ENCODE measurements around the gene GHRL.

The GHRL gene

DNA sequence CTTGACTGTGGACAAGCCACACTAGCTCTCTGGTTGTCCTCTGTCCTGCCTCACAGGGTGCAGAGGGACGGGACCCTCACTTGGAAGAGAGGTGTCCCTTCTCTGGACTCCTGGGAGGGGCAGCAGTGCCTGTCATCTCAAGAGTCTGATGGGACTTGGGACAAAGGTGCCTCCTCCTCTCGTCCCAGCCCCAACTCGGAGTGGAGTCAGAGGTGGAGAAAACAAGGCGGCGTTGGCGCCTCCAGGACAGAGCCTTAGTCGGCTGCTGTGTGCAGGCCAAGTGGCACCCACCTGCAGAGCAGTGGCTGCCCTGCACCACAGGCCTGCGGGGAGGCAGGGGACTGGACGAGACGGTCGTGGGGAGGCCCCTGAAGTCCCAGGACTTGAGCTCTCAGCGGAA is 37.6 kb upstream of the GHRL start:
- ChIA-PET CTCF (interaction anchor here (0.9 to 2.0 kb wide), 2 partner anchors 10 to 14 kb away, joined by 3 to 8 read pairs; no protein-coding TSS in a partner anchor), POLR2A (interaction anchor here (0.8 kb wide), 1 partner anchor 9 kb away, joined by 4 read pairs; the partner anchor contains the start of gene SEC13)
- DNase-seq (ENCODE audit: low read depth, low spot score) = no peak
- H3K4me3 ChIP-seq (ENCODE audit: low read depth, low read length) = no peak overlapping the region
- no peak for TF ChIP-seq CTCF (IDR thresholded peaks at IDR 0.05; ENCODE audit: insufficient read depth, low read length, missing control alignments)

- ChIA-PET CTCF (interaction anchor here (2.0 kb wide), 1 partner anchor 15 kb away, joined by 8 read pairs; no protein-coding TSS in a partner anchor), POLR2A (interaction anchor here (0.8 kb wide), 1 partner anchor 8 kb away, joined by 4 read pairs; the partner anchor contains the start of gene SEC13)
- DNase-seq (ENCODE audit: low read depth, low spot score) = no peak
- H3K4me3 ChIP-seq (ENCODE audit: low read depth, low read length) = no peak overlapping the region
- TF ChIP-seq CTCF (IDR thresholded peaks at IDR 0.05; ENCODE audit: insufficient read depth, low read length, missing control alignments) = no peak
These were observed 36.8 kb upstream of the GHRL start for GRCh38 chr3:10329495-10330015.

DNA sequence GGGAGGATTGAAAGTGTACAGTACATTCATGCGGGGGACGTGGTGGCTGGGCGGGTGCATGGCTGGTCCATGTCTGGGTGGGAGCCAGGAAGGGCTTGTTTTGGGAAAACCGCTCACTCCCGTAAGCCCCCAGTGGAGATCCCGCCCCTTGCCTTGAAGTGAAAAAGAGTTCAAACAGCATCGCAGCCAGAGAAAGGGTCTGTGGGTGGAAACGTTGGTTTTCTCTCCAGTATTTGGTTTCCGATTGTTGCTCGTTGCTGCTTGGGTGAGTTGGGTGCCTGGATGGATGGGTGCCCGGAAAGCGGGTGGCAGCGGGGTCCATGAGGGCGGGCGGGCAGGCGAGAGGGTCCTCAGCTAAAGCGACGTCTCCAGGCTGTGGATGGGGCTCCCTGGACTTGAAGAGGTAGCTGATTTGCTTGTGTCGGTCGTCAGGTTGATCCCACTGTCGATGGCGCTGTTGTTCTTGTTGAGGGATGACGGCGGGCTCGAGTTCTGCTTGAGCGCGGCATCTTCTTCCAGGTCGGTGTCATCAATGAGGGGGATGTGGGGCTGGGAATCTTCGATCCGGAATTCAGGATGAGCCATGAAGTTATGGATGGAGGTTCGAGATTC is 35.8 kb upstream of the GHRL start:
- ChIA-PET POLR2A (interaction anchor here (0.6 kb wide), 1 partner anchor 535 kb away, joined by 3 read pairs; no protein-coding TSS in a partner anchor), CTCF (interaction anchor here (0.8 to 1.5 kb wide), 3 partner anchors 15 to 18 kb away, joined by 3 to 4 read pairs (median 3); no protein-coding TSS in a partner anchor)
- H3K4me3 ChIP-seq (ENCODE audit: low read depth, low read length) = no peak overlapping the region

GRCh38 chr3:10327592-10327991 is 34.8 kb upstream of the GHRL start:
- CTCF ChIA-PET = interaction anchor here (1.0 to 1.5 kb wide), 2 partner anchors 16 to 19 kb away, joined by 3 to 4 read pairs; no protein-coding TSS in a partner anchor
- TF ChIP-seq CTCF (IDR thresholded peaks at IDR 0.05; ENCODE audit: insufficient read depth, low read length, missing control alignments) = no peak
- H3K4me3 ChIP-seq (ENCODE audit: low read depth, low read length) = no peak overlapping the region
- no peak for DNase-seq (ENCODE audit: low read depth, low spot score)
- POLR2A ChIA-PET = no interaction called here

More for the DNA sequence above, 35.8 kb upstream of the GHRL start:
- no peak for TF ChIP-seq CTCF (IDR thresholded peaks at IDR 0.05; ENCODE audit: insufficient read depth, low read length, missing control alignments)
- no peak for DNase-seq (ENCODE audit: low read depth, low spot score)

DNA sequence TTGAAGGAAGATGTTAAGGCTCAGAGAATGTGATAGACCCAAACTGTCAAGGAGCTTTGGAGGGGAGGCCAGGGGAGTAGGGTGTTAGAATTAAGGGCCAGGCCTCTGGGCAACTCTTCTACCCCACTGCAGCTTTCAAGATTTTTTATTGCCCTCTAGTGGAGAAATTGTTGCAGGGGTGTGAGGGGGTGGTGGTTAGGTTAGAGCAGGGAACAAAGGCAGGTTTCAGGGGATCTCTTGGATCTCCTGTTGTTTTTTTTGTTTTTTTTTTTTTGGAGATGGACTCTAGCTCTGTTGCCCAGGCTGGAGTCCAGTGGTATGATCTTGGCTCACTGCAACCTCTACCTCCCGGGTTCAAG is 29.6 kb upstream of the GHRL start:
- TF ChIP-seq CTCF (IDR thresholded peaks at IDR 0.05; ENCODE audit: insufficient read depth, low read length, missing control alignments) = no peak
- no peak for DNase-seq (ENCODE audit: low read depth, low spot score)
- H3K4me3 ChIP-seq (ENCODE audit: low read depth, low read length) = no peak overlapping the region
- CTCF ChIA-PET = interaction anchor here (1.1 to 4.0 kb wide), 4 partner anchors 12 to 417 kb away, joined by 4 to 26 read pairs (median 10); no protein-coding TSS in a partner anchor
- POLR2A ChIA-PET = no interaction called here

GRCh38 chr3:10321630-10322351 is 29.0 kb upstream of the GHRL start:
- DNase-seq (ENCODE audit: low read depth, low spot score) = no peak
- TF ChIP-seq CTCF (IDR thresholded peaks at IDR 0.05; ENCODE audit: insufficient read depth, low read length, missing control alignments) = no peak
- H3K4me3 ChIP-seq (ENCODE audit: low read depth, low read length) = no peak overlapping the region
- ChIA-PET POLR2A (interaction anchor here (0.6 to 0.7 kb wide), 2 partner anchors 8 to 400 kb away, joined by 4 read pairs; no protein-coding TSS in a partner anchor), CTCF (interaction anchor here (1.1 to 4.0 kb wide), 4 partner anchors 13 to 417 kb away, joined by 4 to 26 read pairs (median 10); no protein-coding TSS in a partner anchor)

All from AG04449 (cell line).